K562 treated with DMSO at 1 percent for 12 hours (cell line): ENCODE results near the gene SYNDIG1L. TPM values are rescaled to one million over a fixed set of nuclear protein-coding genes. Genes with fewer than 3 reads are reported as not detected.

ENCODE experiments used
- total RNA-seq: library from RNA; unstranded; fragments of 300-600 nt; gene quantifications from 2 replicates; pipeline ENCODE4 v1.2.3, GENCODE V29; 2022; ENCODE audit not compliant: insufficient read depth

Gene SYNDIG1L
- total RNA-seq = not detected in 2 replicates

GRCh38 chr14:74426202-74426582 lies at the start of gene SYNDIG1L:
SYNDIG1L (minus strand) TSS chr14:74426210; CDS start chr14:74409744, 16,466 bp downstream.

Other genes with a start within 250 kb of the SYNDIG1L start
- not detected in 2 replicates for gene VSX2, start 186.8 kb downstream of the SYNDIG1L start, total RNA-seq
- 21.3 and 27.7 TPM in 2 replicates for gene ABCD4, start 123.3 kb downstream of the SYNDIG1L start, total RNA-seq
- not detected in 2 replicates for gene VRTN, start 77.7 kb downstream of the SYNDIG1L start, total RNA-seq
- gene NPC2, start 67.1 kb upstream of the SYNDIG1L start, total RNA-seq = 184 and 209 TPM in 2 replicates
- 10.5 and 13.8 TPM in 2 replicates for gene ISCA2, start 67.6 kb upstream of the SYNDIG1L start, total RNA-seq
- 0.11 and 2.3 TPM in 2 replicates for gene LTBP2, start 186.0 kb upstream of the SYNDIG1L start, total RNA-seq